ENCODE results near the gene ZNF629.

- TF ChIP-seq CTCF (IDR thresholded peaks at IDR 0.05) (no peak), POLR2A (IDR thresholded peaks at IDR 0.05) (no peak)
Measured at GRCh38 chr16:30793508-30794069, 6.6 kb upstream of the ZNF629 start.
